ENCODE data around the gene WDR72.

GRCh38 chr15:53759411-53759931 is at the start of gene WDR72:
- TF ChIP-seq, protein P1, sequence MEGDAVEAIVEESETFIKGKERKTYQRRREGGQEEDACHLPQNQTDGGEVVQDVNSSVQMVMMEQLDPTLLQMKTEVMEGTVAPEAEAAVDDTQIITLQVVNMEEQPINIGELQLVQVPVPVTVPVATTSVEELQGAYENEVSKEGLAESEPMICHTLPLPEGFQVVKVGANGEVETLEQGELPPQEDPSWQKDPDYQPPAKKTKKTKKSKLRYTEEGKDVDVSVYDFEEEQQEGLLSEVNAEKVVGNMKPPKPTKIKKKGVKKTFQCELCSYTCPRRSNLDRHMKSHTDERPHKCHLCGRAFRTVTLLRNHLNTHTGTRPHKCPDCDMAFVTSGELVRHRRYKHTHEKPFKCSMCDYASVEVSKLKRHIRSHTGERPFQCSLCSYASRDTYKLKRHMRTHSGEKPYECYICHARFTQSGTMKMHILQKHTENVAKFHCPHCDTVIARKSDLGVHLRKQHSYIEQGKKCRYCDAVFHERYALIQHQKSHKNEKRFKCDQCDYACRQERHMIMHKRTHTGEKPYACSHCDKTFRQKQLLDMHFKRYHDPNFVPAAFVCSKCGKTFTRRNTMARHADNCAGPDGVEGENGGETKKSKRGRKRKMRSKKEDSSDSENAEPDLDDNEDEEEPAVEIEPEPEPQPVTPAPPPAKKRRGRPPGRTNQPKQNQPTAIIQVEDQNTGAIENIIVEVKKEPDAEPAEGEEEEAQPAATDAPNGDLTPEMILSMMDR (IDR thresholded peaks at IDR 0.05): no peak
- TF ChIP-seq POLR2A (IDR thresholded peaks at IDR 0.05) (no peak), POLR2AphosphoS5 (IDR thresholded peaks at IDR 0.05) (no peak)

Measured in gastroesophageal sphincter (tissue), 3 donors.